ENCODE results near the gene PCBP3. TPM values are rescaled to one million over a fixed set of nuclear protein-coding genes. Genes with fewer than 3 reads are reported as not detected.

PCBP3 gene
- total RNA-seq, 1 donor from 2014 or later: not detected

DNA sequence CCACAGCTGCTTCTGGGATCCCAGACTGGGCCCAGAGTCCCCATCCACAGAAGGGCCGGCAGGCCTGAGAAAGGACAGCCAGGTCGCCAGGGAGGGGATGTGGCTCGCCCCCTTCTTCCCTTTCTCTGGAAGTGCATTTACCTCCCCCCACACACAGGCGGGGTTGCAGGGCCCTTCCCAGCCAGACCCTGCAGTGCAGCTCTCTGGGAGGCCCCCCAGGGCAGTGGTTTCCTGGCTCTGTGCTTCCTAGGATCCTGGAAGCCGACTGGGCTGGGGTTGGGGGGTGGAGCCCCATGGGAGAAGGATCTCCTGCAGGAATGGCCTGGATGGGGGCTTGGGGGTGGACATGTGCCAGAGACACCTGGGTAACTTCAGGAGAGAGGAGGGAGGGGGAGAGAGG lies 333.9 kb downstream of the PCBP3 start:
- no peak for FAIRE-seq
- no peak overlapping the region for H3K4me3 ChIP-seq (ENCODE audit: low read depth, low read length)
- DNase-seq (ENCODE audit: low read depth): no peak
- peaks cover 9% of the 10 kb centered on the region for H3K27me3 ChIP-seq (ENCODE audit: control insufficient read depth, insufficient read depth, low read length)
- TF ChIP-seq CTCF (IDR thresholded peaks at IDR 0.05; ENCODE audit: insufficient read depth, low read length, severe bottlenecking): no peak
- no peaks in the 10 kb centered on the region for H3K36me3 ChIP-seq (ENCODE audit: control insufficient read depth, insufficient read depth, low read length)

DNA sequence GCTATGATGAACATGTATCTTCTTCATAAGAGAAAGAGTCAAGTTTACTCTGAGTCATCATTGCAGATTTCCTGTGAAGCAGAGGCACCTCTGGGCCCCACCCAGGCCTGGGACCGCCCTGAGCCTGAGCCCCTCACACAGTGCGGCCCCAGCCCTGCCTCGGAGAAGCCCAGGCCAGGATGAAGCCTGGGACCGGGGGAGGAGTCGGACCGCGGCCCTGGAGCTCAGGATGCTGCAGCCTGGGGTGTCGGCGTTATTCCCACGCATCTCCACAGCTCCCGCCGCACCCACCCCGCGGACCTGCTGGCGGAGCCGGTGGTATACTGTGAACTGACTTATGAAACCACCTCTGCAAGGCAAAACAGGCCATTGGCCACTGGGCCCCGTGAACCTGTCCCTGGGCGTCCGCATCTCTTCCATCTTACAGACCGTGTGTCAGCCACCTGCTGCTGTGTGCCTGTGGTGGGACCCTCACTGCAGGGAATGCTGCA lies 335.7 kb downstream of the PCBP3 start:
- DNase-seq (ENCODE audit: low read depth) (no peak), FAIRE-seq (no peak)
- Histone ChIP-seq H3K4me3 (ENCODE audit: low read depth, low read length) (no peak overlapping the region), H3K27me3 (ENCODE audit: control insufficient read depth, insufficient read depth, low read length) (peaks cover 9% of the 10 kb centered on the region), H3K36me3 (ENCODE audit: control insufficient read depth, insufficient read depth, low read length) (no peaks in the 10 kb centered on the region)
- TF ChIP-seq CTCF (IDR thresholded peaks at IDR 0.05; ENCODE audit: insufficient read depth, low read length, severe bottlenecking): no peak

GRCh38 chr21:45979651-45980050 lies 336.1 kb downstream of the PCBP3 start:
- FAIRE-seq: no peak
- peaks cover 9% of the 10 kb centered on the region for H3K27me3 ChIP-seq (ENCODE audit: control insufficient read depth, insufficient read depth, low read length)
- no peak for DNase-seq (ENCODE audit: low read depth)

GRCh38 chr21:45980271-45980670 lies 336.7 kb downstream of the PCBP3 start:
- no peak overlapping the region for H3K4me3 ChIP-seq (ENCODE audit: low read depth, low read length)
- no peak for DNase-seq (ENCODE audit: low read depth)
- peaks cover 7% of the 10 kb centered on the region for H3K27me3 ChIP-seq (ENCODE audit: control insufficient read depth, insufficient read depth, low read length)
- no peak for TF ChIP-seq CTCF (IDR thresholded peaks at IDR 0.05; ENCODE audit: insufficient read depth, low read length, severe bottlenecking)
- no peak for FAIRE-seq
- H3K36me3 ChIP-seq (ENCODE audit: control insufficient read depth, insufficient read depth, low read length): no peaks in the 10 kb centered on the region

More at GRCh38 chr21:45979651-45980050, 336.1 kb downstream of the PCBP3 start:
- Histone ChIP-seq H3K36me3 (ENCODE audit: control insufficient read depth, insufficient read depth, low read length) (no peaks in the 10 kb centered on the region), H3K4me3 (ENCODE audit: low read depth, low read length) (no peak overlapping the region)
- no peak for TF ChIP-seq CTCF (IDR thresholded peaks at IDR 0.05; ENCODE audit: insufficient read depth, low read length, severe bottlenecking)

- Histone ChIP-seq H3K4me3 (ENCODE audit: low read depth, low read length) (no peak overlapping the region), H3K27me3 (ENCODE audit: control insufficient read depth, insufficient read depth, low read length) (peaks cover 7% of the 10 kb centered on the region), H3K36me3 (ENCODE audit: control insufficient read depth, insufficient read depth, low read length) (no peaks in the 10 kb centered on the region)
- FAIRE-seq (no peak), DNase-seq (ENCODE audit: low read depth) (no peak)
- TF ChIP-seq CTCF (IDR thresholded peaks at IDR 0.05; ENCODE audit: insufficient read depth, low read length, severe bottlenecking): no peak
Observed at GRCh38 chr21:45980697-45981096, 337.2 kb downstream of the PCBP3 start.

All from bronchial epithelial cell (primary cell).